ENCODE data around the gene R3HDML. TPM values are rescaled to one million over a fixed set of nuclear protein-coding genes. Genes with fewer than 3 reads are reported as not detected.
A peak's percentile ranks its signal among the peaks of the same experiment; 100 is the strongest.

R3HDML gene
- total RNA-seq, 4 donors from 2014 or later = not detected

DNA sequence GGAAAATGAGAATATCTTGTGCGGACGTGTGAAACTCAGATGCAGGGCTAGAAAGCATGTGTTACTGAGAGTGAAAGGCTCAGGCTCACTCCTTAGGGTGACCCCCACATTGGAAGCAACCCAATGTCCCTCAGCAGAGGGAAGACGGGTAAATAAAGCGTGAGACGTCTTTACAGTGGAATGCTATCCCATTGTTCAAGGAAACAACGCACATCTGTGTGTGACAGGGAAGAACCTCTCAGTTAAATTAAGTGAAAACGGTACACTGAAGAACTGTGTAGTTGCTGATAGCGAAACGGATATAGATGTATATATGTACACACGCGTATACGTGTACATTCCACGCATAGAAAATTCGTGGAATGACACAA lies 19.5 kb downstream of the R3HDML start:
- 64 to 71% methylated on average over 14 of the region's 14 CpGs for WGBS, 2 donors
- Histone ChIP-seq H3K36me3 (no peaks in the 10 kb centered on the region), H3K4me1 (no peaks in the 10 kb centered on the region), H3K27me3 (peaks cover 0 to 3% of the 10 kb centered on the region in 2 donors), H3K9me3 (no peaks in the 10 kb centered on the region), H3K4me3 (no peak overlapping the region), H3K27ac (peak overlapping the region in 1 of 4 donors; percentile 71)
- no peak for DNase-seq (ENCODE audit: low spot score in 2 of 2)
- no peak for TF ChIP-seq POLR2A (IDR thresholded peaks at IDR 0.05)
- TF ChIP-seq, protein P1, sequence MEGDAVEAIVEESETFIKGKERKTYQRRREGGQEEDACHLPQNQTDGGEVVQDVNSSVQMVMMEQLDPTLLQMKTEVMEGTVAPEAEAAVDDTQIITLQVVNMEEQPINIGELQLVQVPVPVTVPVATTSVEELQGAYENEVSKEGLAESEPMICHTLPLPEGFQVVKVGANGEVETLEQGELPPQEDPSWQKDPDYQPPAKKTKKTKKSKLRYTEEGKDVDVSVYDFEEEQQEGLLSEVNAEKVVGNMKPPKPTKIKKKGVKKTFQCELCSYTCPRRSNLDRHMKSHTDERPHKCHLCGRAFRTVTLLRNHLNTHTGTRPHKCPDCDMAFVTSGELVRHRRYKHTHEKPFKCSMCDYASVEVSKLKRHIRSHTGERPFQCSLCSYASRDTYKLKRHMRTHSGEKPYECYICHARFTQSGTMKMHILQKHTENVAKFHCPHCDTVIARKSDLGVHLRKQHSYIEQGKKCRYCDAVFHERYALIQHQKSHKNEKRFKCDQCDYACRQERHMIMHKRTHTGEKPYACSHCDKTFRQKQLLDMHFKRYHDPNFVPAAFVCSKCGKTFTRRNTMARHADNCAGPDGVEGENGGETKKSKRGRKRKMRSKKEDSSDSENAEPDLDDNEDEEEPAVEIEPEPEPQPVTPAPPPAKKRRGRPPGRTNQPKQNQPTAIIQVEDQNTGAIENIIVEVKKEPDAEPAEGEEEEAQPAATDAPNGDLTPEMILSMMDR (IDR thresholded peaks at IDR 0.05) = no peak
- TF ChIP-seq EP300 (IDR thresholded peaks at IDR 0.05) = no peak

DNA sequence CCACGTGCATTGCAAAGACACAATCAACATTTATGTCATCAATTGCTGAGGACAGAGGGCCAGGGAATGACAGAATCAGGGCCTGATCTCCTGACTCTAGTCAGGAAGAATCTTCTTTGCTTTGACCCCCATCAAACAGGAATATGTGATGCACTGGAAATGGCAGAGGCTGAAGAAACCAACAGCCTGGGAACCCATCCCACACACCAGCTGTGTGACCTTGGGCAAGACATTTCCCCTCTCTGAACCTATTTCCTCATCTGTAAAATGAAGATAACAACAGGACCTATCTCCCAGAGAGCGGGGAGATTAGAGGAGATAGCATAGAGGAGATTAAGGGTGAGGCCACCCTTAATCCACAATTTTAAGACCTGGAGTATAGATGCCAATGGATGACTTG lies 20.2 kb downstream of the R3HDML start:
- no peaks in the 10 kb centered on the region for H3K9me3 ChIP-seq
- peaks cover 0 to 3% of the 10 kb centered on the region in 2 donors for H3K27me3 ChIP-seq
- TF ChIP-seq POLR2A (IDR thresholded peaks at IDR 0.05) = no peak
- TF ChIP-seq, protein P1 (IDR thresholded peaks at IDR 0.05) = no peak
- no peaks in the 10 kb centered on the region for H3K36me3 ChIP-seq
- H3K27ac ChIP-seq = no peak overlapping the region
- H3K4me1 ChIP-seq = no peaks in the 10 kb centered on the region
- no peak overlapping the region for H3K4me3 ChIP-seq
- no peak for DNase-seq (ENCODE audit: low spot score in 2 of 2)
- 56 to 72% methylated on average over 2 of the region's 2 CpGs for WGBS, 2 donors

DNA sequence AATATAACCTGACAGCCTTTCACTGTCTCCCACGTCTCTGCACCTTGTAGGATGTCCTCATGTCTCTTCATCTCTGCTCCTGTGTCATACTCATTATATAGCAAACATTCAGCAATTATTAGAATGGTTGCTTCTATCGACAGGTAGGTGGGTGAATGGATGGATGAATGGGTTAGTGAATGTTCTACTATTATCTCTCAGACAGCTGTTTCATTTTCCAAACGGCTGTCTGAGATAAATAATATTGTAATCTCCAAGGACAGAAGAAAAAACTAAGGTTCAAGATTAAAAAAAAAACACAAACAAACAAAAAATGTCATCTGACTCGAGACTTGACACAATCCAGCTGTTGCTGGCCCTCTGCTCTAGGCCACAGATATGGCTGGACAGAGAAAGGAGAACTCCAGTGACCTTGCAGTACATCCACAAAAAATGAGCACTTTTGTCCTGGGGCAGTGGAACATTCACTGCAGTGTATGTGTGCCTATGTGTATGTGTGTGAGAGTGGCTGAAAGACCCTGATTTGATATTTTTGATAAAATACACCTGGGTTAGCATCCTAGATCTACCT lies 20.8 kb downstream of the R3HDML start:
- Histone ChIP-seq H3K4me1 (no peaks in the 10 kb centered on the region), H3K27ac (no peak overlapping the region), H3K9me3 (no peaks in the 10 kb centered on the region), H3K4me3 (no peak overlapping the region), H3K36me3 (no peaks in the 10 kb centered on the region), H3K27me3 (peaks cover 0 to 3% of the 10 kb centered on the region in 2 donors)
- DNase-seq (ENCODE audit: low spot score in 2 of 2) = no peak
- TF ChIP-seq POLR2A (IDR thresholded peaks at IDR 0.05) (no peak), EP300 (IDR thresholded peaks at IDR 0.05) (no peak)
- TF ChIP-seq, protein P1 (IDR thresholded peaks at IDR 0.05) = no peak
- WGBS, 2 donors = 43 to 45% methylated on average over 4 of the region's 4 CpGs

DNA sequence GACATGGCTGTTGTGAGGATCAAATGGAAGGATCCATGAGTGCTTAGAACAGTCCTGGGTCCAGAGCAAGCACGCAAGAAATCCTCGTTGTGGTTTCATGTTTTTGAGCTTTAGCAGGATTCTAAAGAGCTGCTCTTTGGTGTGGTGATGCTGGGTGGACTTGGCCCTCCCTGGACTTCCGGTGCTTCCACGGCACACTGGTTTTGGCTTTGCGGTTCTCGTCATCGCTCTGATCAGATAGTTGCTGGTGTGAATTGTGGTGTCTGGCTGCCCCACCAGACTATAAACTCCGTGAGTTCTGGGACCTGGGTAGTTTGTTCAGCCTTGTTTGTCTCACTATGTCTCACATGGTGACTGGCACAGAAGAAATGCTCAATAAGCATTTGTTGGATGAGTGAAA lies 21.9 kb downstream of the R3HDML start:
- Histone ChIP-seq H3K4me3 (no peak overlapping the region), H3K27ac (no peak overlapping the region), H3K4me1 (no peaks in the 10 kb centered on the region), H3K9me3 (no peaks in the 10 kb centered on the region), H3K27me3 (peaks cover 0 to 3% of the 10 kb centered on the region in 2 donors), H3K36me3 (no peaks in the 10 kb centered on the region)
- DNase-seq (ENCODE audit: low spot score in 2 of 2) = no peak
- WGBS, 2 donors = 88 to 89% methylated on average over 8 of the region's 8 CpGs
- TF ChIP-seq, protein P1 (IDR thresholded peaks at IDR 0.05) = no peak
- no peak for TF ChIP-seq POLR2A (IDR thresholded peaks at IDR 0.05)
- TF ChIP-seq EP300 (IDR thresholded peaks at IDR 0.05) = no peak

GRCh38 chr20:44360221-44360620 lies 23.4 kb downstream of the R3HDML start:
- TF ChIP-seq, protein P1 (IDR thresholded peaks at IDR 0.05) = no peak
- TF ChIP-seq POLR2A (IDR thresholded peaks at IDR 0.05) (no peak), EP300 (IDR thresholded peaks at IDR 0.05) (no peak)
- H3K36me3 ChIP-seq = no peaks in the 10 kb centered on the region
- H3K27ac ChIP-seq = no peak overlapping the region

More at GRCh38 chr20:44360221-44360620, 23.4 kb downstream of the R3HDML start:
- no peak overlapping the region for H3K4me3 ChIP-seq
- no peaks in the 10 kb centered on the region for H3K4me1 ChIP-seq
- DNase-seq (ENCODE audit: low spot score in 2 of 2) = no peak
- H3K9me3 ChIP-seq = no peaks in the 10 kb centered on the region
- H3K27me3 ChIP-seq = peaks cover 0 to 3% of the 10 kb centered on the region in 2 donors

Measured in tibial nerve (tissue), 4 donors.